ENCODE data around the gene ALPK3.

DNA sequence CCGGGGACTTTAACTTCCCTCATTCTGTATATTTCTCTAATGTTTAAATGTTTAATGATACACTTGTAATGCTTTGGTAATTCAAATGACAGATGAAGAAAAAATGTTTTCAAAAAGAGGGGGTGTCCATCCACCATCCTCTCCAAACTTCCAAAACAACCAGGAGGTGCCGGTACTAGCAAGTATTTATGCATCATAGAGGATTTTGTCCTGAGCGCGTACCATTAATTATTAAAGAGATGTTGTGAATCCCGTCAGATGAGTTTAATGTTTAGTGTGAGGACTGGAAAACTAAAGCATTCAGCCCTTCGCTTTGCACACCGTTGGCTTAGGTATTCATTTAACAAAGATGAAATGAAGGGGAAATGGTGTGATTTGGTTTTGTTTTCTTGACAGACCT is 68.6 kb downstream of the ALPK3 start:
- TF ChIP-seq, protein P1, sequence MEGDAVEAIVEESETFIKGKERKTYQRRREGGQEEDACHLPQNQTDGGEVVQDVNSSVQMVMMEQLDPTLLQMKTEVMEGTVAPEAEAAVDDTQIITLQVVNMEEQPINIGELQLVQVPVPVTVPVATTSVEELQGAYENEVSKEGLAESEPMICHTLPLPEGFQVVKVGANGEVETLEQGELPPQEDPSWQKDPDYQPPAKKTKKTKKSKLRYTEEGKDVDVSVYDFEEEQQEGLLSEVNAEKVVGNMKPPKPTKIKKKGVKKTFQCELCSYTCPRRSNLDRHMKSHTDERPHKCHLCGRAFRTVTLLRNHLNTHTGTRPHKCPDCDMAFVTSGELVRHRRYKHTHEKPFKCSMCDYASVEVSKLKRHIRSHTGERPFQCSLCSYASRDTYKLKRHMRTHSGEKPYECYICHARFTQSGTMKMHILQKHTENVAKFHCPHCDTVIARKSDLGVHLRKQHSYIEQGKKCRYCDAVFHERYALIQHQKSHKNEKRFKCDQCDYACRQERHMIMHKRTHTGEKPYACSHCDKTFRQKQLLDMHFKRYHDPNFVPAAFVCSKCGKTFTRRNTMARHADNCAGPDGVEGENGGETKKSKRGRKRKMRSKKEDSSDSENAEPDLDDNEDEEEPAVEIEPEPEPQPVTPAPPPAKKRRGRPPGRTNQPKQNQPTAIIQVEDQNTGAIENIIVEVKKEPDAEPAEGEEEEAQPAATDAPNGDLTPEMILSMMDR (conservative IDR thresholded peaks at IDR 0.05), result no peak
- no peak for TF ChIP-seq ZFX (IDR thresholded peaks at IDR 0.05)

All from C4-2B (cell line).